K562 (cell line): ENCODE results near the gene TEX53. TPM values are rescaled to one million over a fixed set of nuclear protein-coding genes. Genes with fewer than 3 reads are reported as not detected.

Source experiments
- ATAC-seq: fragments of 200-7000 bp; cut with Tn5 transposase; 3 replicates; pipeline ENCODE4 v1.9.1; 2020; ENCODE audit warnings: moderate library complexity
- BruUV-seq: library from RNA; stranded (reverse); fragments of 400-500 nt; replicated peaks from 2 replicates; lab custom pipeline; 2021; lab: Mats Ljungman, UMichigan
- CTCF ChIA-PET: fragments of 300-600 bp; formaldehyde crosslinking; extraction: SDS; loops from one replicate; lab custom pipeline; 2021; ENCODE audit warnings: low intra/inter-chr PET ratio; lab: Yijun Ruan, JAX
- POLR2A ChIA-PET: fragments of 300-600, 350-650 bp; sonication (Branson Sonifier 250); formaldehyde crosslinking; extraction: SDS; loops from one replicate; lab custom pipeline; 2021; ENCODE audit warnings: antibody characterized with exemption, inconsistent platforms; lab: Yijun Ruan, JAX
- DNase-seq, 4 experiments: peaks; one replicate each; pipeline versions ENCODE4 v3.0.0 to v3.0.0-alpha.2; 2011 to 2018; ENCODE audit warnings: low spot score in 3 of 4, mixed read lengths in 3 of 4; ENCODE audit errors: extremely low read depth in 1 of 4
- FAIRE-seq: peaks from 2 replicates; lab custom pipeline; 2011; peaks lifted over from hg19 to GRCh38; lab: Jason Lieb, UNC
- H2AFZ ChIP-seq: 2 replicates; pipeline ENCODE4 v1.6.0; 2011; ENCODE audit warnings: low read depth, low read length, control low read depth, inconsistent platforms
- H3K27ac ChIP-seq: fragments of 200-600 bp; 3 replicates; pipeline ENCODE4 v1.8.0; 2011; ENCODE audit warnings: low read depth, mild to moderate bottlenecking, control low read depth, inconsistent platforms, low read length, moderate library complexity, mixed read lengths; ENCODE audit errors: extremely low read depth
- H3K27me3 ChIP-seq, 2 experiments: fragments of 300-600 bp in 1 of 2; 2 replicates in 1 of 2; 3 replicates in 1 of 2; pipeline versions ENCODE4 v1.6.0 to v1.8.0; 2011; ENCODE audit warnings: inconsistent platforms in 2 of 2, low read length in 2 of 2, mild to moderate bottlenecking in 1 of 2, mixed read lengths in 1 of 2, moderate library complexity in 1 of 2; ENCODE audit not compliant: control insufficient read depth in 2 of 2, insufficient read depth in 2 of 2
- H3K36me3 ChIP-seq: fragments of 300-600 bp; 3 replicates; pipeline ENCODE4 v1.8.0; 2011; ENCODE audit warnings: mild to moderate bottlenecking, low read length, inconsistent platforms; ENCODE audit not compliant: control insufficient read depth, insufficient read depth
- H3K4me1 ChIP-seq, 2 experiments: fragments of 200-600 bp in 1 of 2; replicated peaks in 1 of 2; 2 replicates in 1 of 2; 3 replicates in 1 of 2; pipeline versions ENCODE4 v1.5.1 to v1.8.0; 2011; ENCODE audit warnings: inconsistent platforms in 2 of 2, low read length in 2 of 2, mild to moderate bottlenecking in 1 of 2, mixed read lengths in 1 of 2, moderate library complexity in 1 of 2; ENCODE audit not compliant: control insufficient read depth in 2 of 2, insufficient read depth in 2 of 2
- H3K4me2 ChIP-seq: 2 replicates; pipeline ENCODE4 v1.6.1; 2011; ENCODE audit warnings: low read length, control low read depth, inconsistent platforms, mixed read lengths; ENCODE audit not compliant: insufficient read depth
- H3K4me3 ChIP-seq: fragments of 200-600 bp; sonication (generic), shearing (Covaris generic); 2 replicates; pipeline ENCODE4 v1.5.1; 2016; ENCODE audit warnings: control low read depth, inconsistent platforms
- H3K79me2 ChIP-seq: fragments of 200-600 bp; 3 replicates; pipeline ENCODE4 v1.8.0; 2011; ENCODE audit warnings: low read length, inconsistent platforms; ENCODE audit not compliant: control insufficient read depth, insufficient read depth
- H3K9ac ChIP-seq, 2 experiments: 2 replicates each; pipeline versions ENCODE4 v1.6.0 to v1.6.1; 2011; ENCODE audit warnings: low read depth in 2 of 2, low read length in 2 of 2, control low read depth in 1 of 2, inconsistent platforms in 1 of 2, mild to moderate bottlenecking in 1 of 2, mixed read lengths in 1 of 2; ENCODE audit not compliant: insufficient read depth in 1 of 2
- H3K9me1 ChIP-seq: one replicate; pipeline ENCODE4 v1.6.0; 2011; ENCODE audit warnings: inconsistent platforms, mild to moderate bottlenecking, low read length, moderate library complexity; ENCODE audit not compliant: control insufficient read depth, insufficient read depth
- H3K9me3 ChIP-seq: replicated peaks from 2 replicates; pipeline ENCODE4 v1.5.1; 2011; ENCODE audit warnings: low read depth, low read length, inconsistent platforms; ENCODE audit not compliant: control insufficient read depth, insufficient read depth
- H4K20me1 ChIP-seq: replicated peaks from 2 replicates; pipeline ENCODE4 v1.6.1; 2011; ENCODE audit warnings: low read length, inconsistent platforms, mixed read lengths; ENCODE audit not compliant: control insufficient read depth, insufficient read depth
- CBFB ChIP-seq: sonication (generic); formaldehyde crosslinking; IDR thresholded peaks from 2 replicates; pipeline ENCODE4 v1.4.0; 2020; ENCODE audit warnings: mild to moderate bottlenecking, missing genetic modification reagents
- CEBPG ChIP-seq, 3 experiments: fragments of 200-800 bp in 1 of 3; sonication (Bioruptor generic) in 1 of 3; sonication (generic) in 1 of 3; formaldehyde crosslinking in 1 of 3; IDR thresholded peaks in 2 of 3; conservative IDR thresholded peaks in 1 of 3; 2 replicates each; pipeline versions ENCODE4 v1.6.1 to v1.8.0; 2016 to 2022; ENCODE audit warnings: missing compliant biosample characterization in 2 of 3, missing genetic modification characterization in 2 of 3, mild to moderate bottlenecking in 1 of 3, missing genetic modification reagents in 1 of 3
- CTCF ChIP-seq, 3 experiments: IDR thresholded peaks in 2 of 3; conservative IDR thresholded peaks in 1 of 3; 2 replicates each; pipeline ENCODE4 v1.5.1; 2011 to 2012; ENCODE audit warnings: low read length in 3 of 3, mild to moderate bottlenecking in 3 of 3, control low read depth in 2 of 3, improper control_type of control experiment in 1 of 3, inconsistent platforms in 1 of 3, low read depth in 1 of 3, mixed read lengths in 1 of 3, moderate library complexity in 1 of 3; ENCODE audit not compliant: insufficient read depth in 2 of 3
- CTCFL ChIP-seq: IDR thresholded peaks from 2 replicates; pipeline ENCODE4 v1.6.1; 2011; ENCODE audit warnings: borderline replicate concordance, low read depth, mild to moderate bottlenecking, moderate library complexity, low read length; ENCODE audit not compliant: insufficient read depth, poor library complexity, severe bottlenecking
- EP300 ChIP-seq: IDR thresholded peaks from 2 replicates; pipeline ENCODE4 v1.6.1; 2012; ENCODE audit warnings: low read length, improper control_type of control experiment
- RBBP5 ChIP-seq: fragments of 200-600 bp; sonication (generic); IDR thresholded peaks from 2 replicates; pipeline ENCODE4 v1.6.1; 2012; ENCODE audit warnings: borderline replicate concordance, mild to moderate bottlenecking, low read length, control low read depth, inconsistent platforms; ENCODE audit not compliant: insufficient read depth, poor library complexity, severe bottlenecking
- WGBS: fragments of 100-300 bp; shearing (Covaris generic); methylation state at CpG from one replicate; pipeline ENCODE4 v1.1.6; 2016; ENCODE audit warnings: low coverage, mixed read lengths; ENCODE audit not compliant: insufficient coverage; ENCODE audit errors: missing lambda C conversion rate; 5-methylcytosine and 5-hydroxymethylcytosine counted together
- in situ Hi-C: fragments of 300-500 bp; cut with MboI; formaldehyde crosslinking; loops from 4 replicates; pipeline ENCODE4 v1.15.0; 2018; ENCODE audit warnings: inconsistent platforms, mixed read lengths
- intact Hi-C: fragments of 100-400 bp; cut with micrococcal nuclease; formaldehyde crosslinking; loops from 2 replicates; pipeline ENCODE4 v1.14.2; 2022
- polyA plus RNA-seq, 8 experiments: library from polyadenylated mRNA; depleted of rRNA in 4 of 8; stranded (reverse) in 5 of 8; unstranded in 3 of 8; fragments of >200 nt; fragmentation: Nextera tagmentation in 2 of 8; fragmentation: Illumina TruSeq in 1 of 8; extraction: Ambion mirVana in 2 of 8; extraction: Trizol in 1 of 8; gene quantifications; 2 replicates each; pipeline versions ENCODE4 v1.2.1 to v1.2.3, GENCODE V29; 2011 to 2014; ENCODE audit warnings: inconsistent platforms in 1 of 8, missing spikeins in 1 of 8
- total RNA-seq, 7 experiments: library from RNA; depleted of rRNA in 6 of 7; stranded (reverse); fragments of >200 nt in 6 of 7; fragmentation: Illumina TruSeq in 2 of 7; extraction: Trizol in 2 of 7; gene quantifications; 2 replicates each; pipeline versions ENCODE4 v1.2.1 to v1.2.3, GENCODE V29; 2011 to 2021; ENCODE audit warnings: low replicate concordance in 1 of 7

TEX53 gene
- total and polyA plus RNA-seq, 9 of the 15 experiments (the other 6 are each of a cell fraction or from before 2014, with no cell fraction given) = not detected

GRCh38 chr9:114616684-114617520 is 40.7 kb downstream of the TEX53 start (continued):
- TF ChIP-seq EP300 (peak; percentile 24; the same call in 1 of the 2 replicates), RBBP5 (no peak), CBFB (CRISPR knock-in tag) (no peak)

DNA sequence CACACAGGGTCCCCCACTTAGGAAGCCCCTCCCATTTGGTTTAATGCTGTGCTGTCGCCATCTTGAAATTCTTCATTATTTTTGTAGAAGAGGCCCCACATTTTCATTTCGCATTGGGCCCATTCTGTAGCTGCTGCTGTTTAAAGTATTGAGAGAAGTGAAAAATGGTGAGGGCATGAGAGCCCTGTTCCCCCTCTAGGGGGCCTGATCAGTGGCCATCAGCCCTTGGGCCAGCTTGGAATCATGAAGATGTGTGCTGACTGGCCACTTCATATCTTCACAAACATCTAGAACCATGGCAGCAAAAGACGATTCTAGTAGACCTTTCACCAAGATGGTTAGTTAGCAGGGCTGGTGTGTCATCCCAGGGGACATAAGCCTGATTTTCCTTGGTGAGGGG is 43.2 kb downstream of the TEX53 start:
- 0 out of 6 replicates have a peak, but pooled peaks of 2 of the 3 experiments have one; percentile 7 to 23 for TF ChIP-seq CTCF (IDR thresholded peaks at IDR 0.05 in 2 of 3, conservative IDR thresholded peaks at IDR 0.05 in 1 of 3; ENCODE audit: insufficient read depth in 2 of 3, low read depth in 1 of 3, low read length in 3 of 3)
- peak; percentile 61 for TF ChIP-seq CTCFL
- no peak for TF ChIP-seq CEBPG (CRISPR knock-in tag; IDR thresholded peaks at IDR 0.05)
- no peak for TF ChIP-seq CEBPG (tag; conservative IDR thresholded peaks at IDR 0.05 in 1 of 2, IDR thresholded peaks at IDR 0.05 in 1 of 2)
- Histone ChIP-seq H3K4me3 (no peak overlapping the region), H3K27me3 (no peaks in the 10 kb centered on the region), H3K36me3 (peaks cover 16% of the 10 kb centered on the region; the same call in 2 of the 3 replicates), H4K20me1 (no peaks in the 10 kb centered on the region), H3K27ac (no peak overlapping the region), H3K9me1 (no peaks in the 10 kb centered on the region), H3K4me2 (no peak overlapping the region), H3K9ac (no peak overlapping the region), H3K9me3 (peaks cover 7% of the 10 kb centered on the region), H3K79me2 (peaks cover 48% of the 10 kb centered on the region), H2AFZ (no peak overlapping the region), H3K4me1 (peaks cover 21 to 23% of the 10 kb centered on the region in 2 experiments)
- ChIA-PET POLR2A (no interaction called here), CTCF (no interaction called here)
- intact Hi-C loops (no loop called here), in situ Hi-C loops (no loop called here)
- BruUV-seq = no TSS peak
- ATAC-seq (no peak), FAIRE-seq (no peak), DNase-seq (peak in 1 of 4 experiments; percentile 18)
- WGBS = 61% methylated on average over 3 of the region's 3 CpGs
